Activated naive CD8-positive, alpha-beta T cell treated with anti-CD3 and anti-CD28 coated beads, Interleukin-2, amount 50 U/mL, for 24 hours (primary cell): Measurements from ENCODE around the gene SEMA5A.

Experiments used
- ATAC-seq: fragments of 150-1000 bp; cut with Tn5 transposase; one replicate; pipeline ENCODE4 v1.10.0; 2021
- DNase-seq: peaks from one replicate; pipeline ENCODE4 v3.0.0; 2021
- H3K27ac Mint-ChIP-seq: one replicate; pipeline ENCODE4 v1.8.0; 2021; ENCODE audit warnings: mild to moderate bottlenecking, mixed read lengths
- H3K27me3 Mint-ChIP-seq: one replicate; pipeline ENCODE4 v1.8.0; 2021; ENCODE audit warnings: mixed read lengths
- H3K36me3 Mint-ChIP-seq: one replicate; pipeline ENCODE4 v1.8.0; 2021; ENCODE audit warnings: low read depth, mixed read lengths
- H3K4me1 Mint-ChIP-seq: one replicate; pipeline ENCODE4 v1.8.0; 2021; ENCODE audit warnings: mixed read lengths
- H3K4me3 Mint-ChIP-seq: one replicate; pipeline ENCODE4 v1.8.0; 2021; ENCODE audit warnings: mild to moderate bottlenecking, moderate library complexity, mixed read lengths
- H3K9me3 Mint-ChIP-seq: one replicate; pipeline ENCODE4 v1.8.0; 2021; ENCODE audit warnings: mixed read lengths

The SEMA5A gene

DNA sequence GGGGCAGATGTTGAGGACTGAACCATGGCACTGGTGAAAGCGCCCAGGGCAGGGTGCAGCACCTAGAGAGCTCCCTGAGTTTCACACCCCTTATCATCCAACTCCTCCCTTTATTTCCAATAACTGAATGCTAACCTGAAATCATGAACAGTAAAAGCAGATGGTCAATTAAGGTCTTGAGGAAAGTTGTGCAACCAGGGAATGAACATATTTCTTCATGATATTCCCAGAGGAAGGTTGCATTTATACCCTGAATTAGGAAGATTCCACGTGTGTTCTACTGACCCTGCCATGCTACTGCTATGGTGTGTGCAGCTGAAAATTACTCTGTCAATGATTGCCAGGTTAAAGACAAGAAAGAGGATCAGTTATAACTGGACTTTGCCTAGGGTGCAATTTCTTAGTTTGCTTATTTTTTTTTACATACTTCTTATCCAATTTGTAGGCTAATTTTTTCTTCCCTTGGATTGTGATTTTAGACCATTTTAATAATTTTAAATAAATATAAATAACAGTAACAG, 319.8 kb downstream of the SEMA5A start:
- Mint-ChIP-seq H3K36me3 (no peaks in the 10 kb centered on the region), H3K4me1 (no peaks in the 10 kb centered on the region), H3K27ac (no peak overlapping the region), H3K9me3 (peaks cover 16% of the 10 kb centered on the region), H3K4me3 (no peak overlapping the region), H3K27me3 (no peaks in the 10 kb centered on the region)
- DNase-seq = no peak
- ATAC-seq = no peak

DNA sequence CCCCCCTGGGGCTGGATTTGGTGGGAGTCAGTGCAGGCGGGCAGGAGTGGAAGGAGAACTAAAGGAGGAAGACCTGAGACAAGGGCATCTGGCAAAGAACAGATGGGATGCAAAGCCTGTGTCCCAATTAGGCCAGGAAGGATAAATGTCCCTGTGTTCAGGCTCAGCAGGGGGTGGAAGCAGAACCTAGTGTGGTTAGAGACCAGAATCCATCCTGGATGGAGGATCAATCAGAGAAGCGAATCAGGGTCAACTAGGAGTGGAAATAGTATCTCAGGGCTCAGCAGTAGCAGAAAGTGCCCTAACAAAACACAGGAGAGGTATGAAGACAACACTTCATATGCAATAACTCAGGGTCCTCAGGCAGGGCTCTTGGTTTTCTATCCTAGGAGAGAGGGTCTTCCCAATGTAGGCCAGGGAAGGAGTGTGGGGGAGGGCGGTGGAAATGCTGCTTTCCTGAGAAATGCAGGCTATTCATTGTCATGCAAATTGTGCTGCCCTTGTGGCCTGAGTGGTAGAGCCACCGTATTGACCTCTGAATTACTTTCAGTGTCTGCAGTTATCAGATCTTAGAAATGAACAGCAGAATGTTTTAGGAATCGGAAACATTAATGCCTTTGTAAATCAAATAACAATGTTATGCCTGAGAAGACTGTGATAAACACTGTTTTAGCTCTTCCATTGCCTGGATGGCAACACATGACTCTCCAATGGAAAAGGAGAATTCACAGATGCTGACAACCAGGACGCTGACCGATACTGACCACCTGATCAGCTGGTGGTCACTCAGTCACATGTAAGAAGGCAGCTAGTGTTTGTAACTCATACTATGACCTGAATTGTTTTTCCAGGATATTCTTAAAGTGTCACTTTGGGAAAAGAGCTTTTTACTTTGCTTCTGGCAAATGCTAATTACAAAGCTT, 323.6 kb downstream of the SEMA5A start:
- ATAC-seq (no peak), DNase-seq (no peak)
- H3K9me3 Mint-ChIP-seq = peaks cover 3% of the 10 kb centered on the region
- H3K27ac Mint-ChIP-seq = no peak overlapping the region
- H3K4me3 Mint-ChIP-seq = no peak overlapping the region
- H3K4me1 Mint-ChIP-seq = no peaks in the 10 kb centered on the region
- no peaks in the 10 kb centered on the region for H3K27me3 Mint-ChIP-seq
- no peaks in the 10 kb centered on the region for H3K36me3 Mint-ChIP-seq

DNA sequence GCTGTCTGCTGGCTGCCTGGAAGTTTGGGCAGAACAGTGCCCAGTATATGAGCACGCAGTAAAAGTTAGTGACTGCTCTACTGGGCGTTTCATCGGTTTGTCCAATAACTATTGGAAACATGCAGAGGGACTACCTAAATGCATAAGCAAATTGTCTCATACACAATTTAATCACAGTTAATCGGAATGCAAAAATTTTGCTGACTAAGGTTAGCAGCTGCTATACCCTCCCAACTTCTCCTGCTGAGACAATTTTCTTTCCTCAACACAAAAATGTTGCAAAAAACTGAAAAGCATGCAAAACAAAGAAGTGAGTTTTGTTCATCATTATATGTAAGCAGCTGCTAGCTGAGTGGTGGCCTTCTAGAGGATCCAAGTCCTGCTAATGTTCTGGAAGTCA, 327.5 kb downstream of the SEMA5A start:
- no peak overlapping the region for H3K27ac Mint-ChIP-seq
- H3K9me3 Mint-ChIP-seq = no peaks in the 10 kb centered on the region
- no peaks in the 10 kb centered on the region for H3K4me1 Mint-ChIP-seq

DNA sequence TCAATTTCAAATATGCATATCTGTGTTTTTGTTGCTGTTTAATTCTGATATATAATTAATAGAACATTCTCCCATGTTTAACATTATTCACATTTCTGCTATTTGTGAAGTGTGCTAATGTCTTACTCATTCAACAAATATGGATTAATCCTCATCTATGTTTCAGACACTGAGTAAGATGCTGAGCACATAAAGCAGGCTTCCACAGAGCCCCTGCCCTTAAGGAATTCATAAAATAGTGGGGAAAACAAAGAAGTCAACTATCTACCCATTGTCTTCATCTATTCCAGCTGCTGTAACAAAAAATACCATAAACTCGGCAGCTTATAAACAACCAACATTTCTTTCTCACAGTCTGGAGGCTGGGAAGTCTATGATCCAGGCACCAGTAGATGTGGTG, 333.3 kb downstream of the SEMA5A start:
- no peak overlapping the region for H3K4me3 Mint-ChIP-seq
- no peaks in the 10 kb centered on the region for H3K36me3 Mint-ChIP-seq
- peaks cover 4% of the 10 kb centered on the region for H3K27me3 Mint-ChIP-seq
- H3K9me3 Mint-ChIP-seq = no peaks in the 10 kb centered on the region
- no peak overlapping the region for H3K27ac Mint-ChIP-seq
- ATAC-seq (no peak), DNase-seq (no peak)
- no peaks in the 10 kb centered on the region for H3K4me1 Mint-ChIP-seq

More for the DNA sequence above, 327.5 kb downstream of the SEMA5A start:
- no peak overlapping the region for H3K4me3 Mint-ChIP-seq
- H3K36me3 Mint-ChIP-seq = no peaks in the 10 kb centered on the region
- H3K27me3 Mint-ChIP-seq = no peaks in the 10 kb centered on the region
- ATAC-seq = no peak
- DNase-seq = no peak

DNA sequence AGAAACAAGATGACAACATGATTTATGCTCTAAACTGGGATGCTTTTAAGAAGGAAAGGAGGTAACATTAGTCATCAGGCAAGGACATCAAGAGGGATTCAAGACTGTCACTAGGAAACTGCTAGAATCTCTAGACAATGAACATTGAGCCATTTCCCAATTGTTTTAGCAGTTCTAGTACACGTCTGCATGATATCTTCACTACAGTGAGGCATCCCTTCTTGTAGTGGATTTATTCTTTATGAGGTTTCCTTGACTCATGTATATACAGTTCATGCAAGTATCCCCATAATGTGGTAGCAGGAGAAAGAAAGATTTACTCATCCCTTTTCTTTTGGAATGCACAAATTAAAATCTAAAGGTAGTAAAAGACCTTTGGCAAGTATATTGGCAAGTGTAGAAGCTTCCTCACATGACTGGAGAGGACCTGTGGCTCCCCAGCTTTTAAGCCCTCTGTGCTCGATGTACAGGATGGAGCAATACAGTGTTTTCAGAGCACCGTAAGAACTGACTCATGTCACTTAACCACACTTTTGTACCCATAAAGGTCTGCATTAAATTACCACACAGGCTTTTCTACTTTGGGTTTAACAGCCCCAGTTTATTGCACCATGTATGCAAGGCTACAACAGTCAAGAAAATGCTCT, 335.9 kb downstream of the SEMA5A start:
- no peaks in the 10 kb centered on the region for H3K9me3 Mint-ChIP-seq
- H3K4me3 Mint-ChIP-seq = no peak overlapping the region
- ATAC-seq (no peak), DNase-seq (no peak)
- no peaks in the 10 kb centered on the region for H3K36me3 Mint-ChIP-seq
- H3K27ac Mint-ChIP-seq = no peak overlapping the region
- no peaks in the 10 kb centered on the region for H3K4me1 Mint-ChIP-seq
- peaks cover 4% of the 10 kb centered on the region for H3K27me3 Mint-ChIP-seq

DNA sequence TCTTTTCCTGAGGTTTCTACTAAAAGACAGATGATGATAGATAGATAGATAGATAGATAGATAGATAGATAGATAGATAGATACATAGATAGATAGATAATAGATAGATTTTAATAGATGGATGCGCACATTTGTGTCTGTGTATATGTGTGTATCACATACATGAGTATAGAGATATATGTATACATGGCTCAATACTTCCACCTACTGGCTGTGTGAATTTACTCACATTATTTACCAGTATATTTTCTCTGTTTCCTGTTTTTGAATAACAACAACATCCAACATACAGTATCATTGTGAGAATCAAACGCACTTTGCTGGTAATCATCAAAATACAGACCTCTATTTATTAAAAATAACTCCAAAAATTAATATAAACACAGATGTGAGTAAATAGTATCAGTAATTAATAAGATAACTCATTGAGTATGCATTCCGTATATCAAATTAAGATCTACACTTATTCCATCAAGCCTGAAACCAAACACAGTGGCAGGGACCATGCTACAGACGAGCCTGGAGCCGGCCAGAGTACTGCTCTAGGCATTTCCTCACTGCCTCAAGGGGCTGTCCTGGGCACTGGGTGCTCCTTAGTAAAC, 338.0 kb downstream of the SEMA5A start:
- no peak for DNase-seq
- Mint-ChIP-seq H3K27me3 (peaks cover 4% of the 10 kb centered on the region), H3K4me3 (no peak overlapping the region), H3K4me1 (no peaks in the 10 kb centered on the region), H3K27ac (no peak overlapping the region), H3K36me3 (no peaks in the 10 kb centered on the region), H3K9me3 (no peaks in the 10 kb centered on the region)
- ATAC-seq = no peak

DNA sequence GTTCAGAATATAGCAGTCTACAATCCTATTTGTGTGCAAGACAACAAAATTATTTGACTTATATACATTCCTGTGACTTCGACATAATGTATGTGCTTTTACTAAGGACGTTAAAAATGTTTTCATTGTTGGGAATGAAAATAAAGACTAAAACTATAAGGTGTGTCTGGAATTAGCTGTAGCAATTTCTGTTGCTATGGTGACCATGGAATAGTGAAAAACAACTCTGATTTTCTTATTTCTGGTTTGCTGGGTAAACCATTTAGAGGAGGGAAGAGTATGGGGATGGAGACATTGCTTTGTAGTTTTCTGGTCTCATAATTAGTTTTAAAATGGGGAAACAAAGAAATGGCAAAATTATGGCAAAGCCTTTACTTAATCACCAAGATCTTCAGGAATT, 343.2 kb downstream of the SEMA5A start:
- Mint-ChIP-seq H3K4me1 (no peaks in the 10 kb centered on the region), H3K27ac (no peak overlapping the region), H3K36me3 (no peaks in the 10 kb centered on the region), H3K27me3 (no peaks in the 10 kb centered on the region), H3K9me3 (no peaks in the 10 kb centered on the region), H3K4me3 (no peak overlapping the region)
- no peak for DNase-seq
- ATAC-seq = no peak

DNA sequence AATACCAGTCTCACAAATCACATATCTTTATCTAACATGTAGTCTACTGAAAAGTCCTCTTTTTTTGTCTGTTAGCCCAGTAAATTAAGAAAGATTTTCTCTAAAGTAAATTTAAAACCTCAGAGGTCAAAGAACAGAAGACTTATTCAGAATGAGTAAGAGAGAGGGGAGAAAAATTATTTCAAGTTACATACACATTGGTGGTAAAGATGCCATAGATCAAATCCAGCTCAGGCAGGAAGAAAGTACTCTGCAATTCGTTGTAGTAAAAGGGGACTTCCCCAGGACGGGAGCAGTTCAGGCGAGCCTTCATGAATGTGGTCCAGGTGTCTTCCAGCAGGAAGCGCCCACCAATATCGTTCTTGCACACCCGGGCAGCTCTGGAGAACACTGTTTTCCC, 344.1 kb downstream of the SEMA5A start:
- DNase-seq (no peak), ATAC-seq (no peak)
- Mint-ChIP-seq H3K27me3 (no peaks in the 10 kb centered on the region), H3K4me1 (no peaks in the 10 kb centered on the region), H3K9me3 (no peaks in the 10 kb centered on the region), H3K27ac (no peak overlapping the region), H3K36me3 (no peaks in the 10 kb centered on the region), H3K4me3 (no peak overlapping the region)

DNA sequence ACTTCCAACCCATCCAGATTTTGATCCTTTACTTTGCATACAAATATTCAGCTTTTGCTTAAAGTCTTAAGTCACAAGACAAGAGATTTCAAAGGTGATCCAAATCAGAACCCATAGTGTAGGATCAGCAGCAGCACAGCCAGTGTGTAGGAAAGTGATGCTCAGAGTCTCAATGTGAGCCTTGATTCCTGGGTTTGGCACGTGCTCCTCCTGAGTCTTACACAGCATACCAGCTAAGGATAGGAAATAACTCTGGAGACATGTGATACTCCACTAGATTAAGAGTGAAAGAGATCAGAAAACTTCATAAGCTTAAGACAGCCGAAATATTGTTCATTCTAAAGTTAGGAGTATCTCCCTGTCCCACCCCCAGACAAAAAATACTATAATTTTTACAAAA, 344.9 kb downstream of the SEMA5A start:
- ATAC-seq (no peak), DNase-seq (no peak)
- H3K4me1 Mint-ChIP-seq = no peaks in the 10 kb centered on the region
- H3K27ac Mint-ChIP-seq = no peak overlapping the region
- H3K36me3 Mint-ChIP-seq = no peaks in the 10 kb centered on the region
- no peaks in the 10 kb centered on the region for H3K27me3 Mint-ChIP-seq
- H3K9me3 Mint-ChIP-seq = no peaks in the 10 kb centered on the region
- no peak overlapping the region for H3K4me3 Mint-ChIP-seq

DNA sequence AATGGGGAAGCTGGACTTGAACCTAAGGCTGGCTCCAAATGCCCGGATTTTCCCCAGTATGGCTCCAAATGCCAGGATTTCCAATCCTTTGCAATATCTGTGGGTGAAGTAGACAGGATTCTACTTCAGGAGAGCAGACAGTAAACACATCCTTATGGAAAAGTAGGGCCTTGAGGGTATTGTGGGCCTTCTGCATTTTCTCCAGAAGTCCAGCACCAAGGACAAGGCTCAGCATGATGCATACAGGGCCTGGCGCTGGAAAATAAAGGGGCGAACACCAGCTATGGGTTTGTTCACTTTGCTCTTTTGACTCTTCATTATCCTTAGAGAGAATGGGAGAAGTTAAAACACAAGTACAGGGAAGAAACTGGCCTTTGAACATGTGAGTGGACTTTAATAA, 347.5 kb downstream of the SEMA5A start:
- H3K36me3 Mint-ChIP-seq = no peaks in the 10 kb centered on the region
- no peak for DNase-seq
- no peak for ATAC-seq
- H3K4me3 Mint-ChIP-seq = no peak overlapping the region
- no peaks in the 10 kb centered on the region for H3K4me1 Mint-ChIP-seq
- no peaks in the 10 kb centered on the region for H3K9me3 Mint-ChIP-seq
- no peak overlapping the region for H3K27ac Mint-ChIP-seq
- no peaks in the 10 kb centered on the region for H3K27me3 Mint-ChIP-seq

DNA sequence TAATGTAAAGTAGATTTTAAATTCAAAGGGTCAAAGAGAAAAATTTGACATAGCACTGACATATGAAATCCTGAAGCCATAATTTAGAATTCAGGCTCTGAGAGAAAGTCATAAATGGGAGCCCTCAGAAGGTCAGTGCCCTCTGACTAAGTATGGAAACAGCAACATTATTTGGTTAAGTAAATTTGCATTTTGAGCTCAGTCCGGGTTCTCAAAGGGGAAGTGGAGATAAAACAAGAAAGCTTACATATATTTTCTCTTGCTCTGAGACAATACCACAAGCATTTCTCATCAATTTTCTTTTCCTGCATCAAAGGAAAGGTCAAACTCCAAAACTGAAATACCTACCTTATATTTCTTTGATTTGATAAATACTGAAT, 348.0 kb downstream of the SEMA5A start:
- H3K36me3 Mint-ChIP-seq = no peaks in the 10 kb centered on the region
- H3K9me3 Mint-ChIP-seq = no peaks in the 10 kb centered on the region
- DNase-seq (no peak), ATAC-seq (no peak)
- H3K4me3 Mint-ChIP-seq = no peak overlapping the region
- no peaks in the 10 kb centered on the region for H3K4me1 Mint-ChIP-seq
- no peak overlapping the region for H3K27ac Mint-ChIP-seq
- no peaks in the 10 kb centered on the region for H3K27me3 Mint-ChIP-seq

DNA sequence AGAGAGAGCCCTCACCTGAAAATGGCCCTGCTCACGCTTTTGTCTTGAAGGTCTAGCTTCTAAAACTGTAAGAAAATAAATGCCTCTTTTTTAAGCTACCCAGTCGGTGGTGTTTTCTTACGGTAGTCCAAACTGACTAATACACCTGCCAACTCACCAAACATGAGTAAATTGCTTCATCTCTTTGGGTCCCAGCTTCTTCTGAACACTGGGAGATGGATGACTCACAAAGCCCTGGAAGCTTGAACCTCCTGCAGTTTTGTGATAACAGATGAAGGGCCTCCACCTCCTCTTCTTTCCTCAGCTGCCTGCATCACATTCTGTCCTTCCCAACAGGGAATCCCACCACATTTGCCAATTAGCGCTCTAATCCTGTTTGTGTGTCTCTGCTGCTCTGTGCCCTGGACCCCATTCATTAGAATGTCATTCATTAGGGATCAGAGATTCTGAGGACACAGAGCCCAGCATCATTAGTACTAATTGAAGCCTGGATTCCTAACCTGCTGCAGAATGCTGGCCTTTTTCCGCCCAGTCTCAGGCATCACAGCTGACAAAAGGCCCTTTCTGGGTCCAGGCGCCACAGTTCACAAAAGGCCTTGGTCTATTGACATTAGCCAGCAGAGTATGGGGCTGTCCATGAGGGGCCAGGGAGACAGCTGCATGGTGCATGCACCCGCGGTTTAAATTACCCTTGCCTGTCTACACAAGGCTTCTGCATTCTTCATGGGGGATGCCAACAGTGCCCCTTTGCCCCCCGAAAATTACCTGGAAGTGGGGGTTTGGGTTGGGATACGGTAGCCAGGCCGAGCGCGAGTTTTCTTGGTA, 349.3 kb downstream of the SEMA5A start:
- H3K4me3 Mint-ChIP-seq = no peak overlapping the region
- H3K4me1 Mint-ChIP-seq = no peaks in the 10 kb centered on the region

DNA sequence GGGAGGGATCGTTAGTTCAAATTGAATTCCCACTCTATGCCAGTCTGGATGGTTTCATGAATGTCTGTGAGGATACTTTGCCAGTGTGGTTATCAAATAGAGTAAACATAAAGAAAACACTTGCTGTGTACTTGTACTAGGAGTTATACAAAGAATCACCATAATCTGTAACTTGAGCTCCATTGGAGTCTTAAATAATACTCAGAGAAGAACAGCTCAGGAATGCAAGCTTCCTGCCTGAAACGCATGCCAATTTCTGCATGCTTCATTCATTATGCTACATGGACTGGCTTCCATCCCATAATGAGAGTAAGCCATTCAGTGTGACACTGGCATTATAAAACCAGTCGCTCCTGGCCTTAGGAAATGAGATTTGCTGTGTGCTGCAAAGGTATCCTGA, 351.4 kb downstream of the SEMA5A start:
- Mint-ChIP-seq H3K36me3 (no peaks in the 10 kb centered on the region), H3K27me3 (no peaks in the 10 kb centered on the region), H3K4me1 (no peaks in the 10 kb centered on the region), H3K27ac (no peak overlapping the region), H3K4me3 (no peak overlapping the region), H3K9me3 (no peaks in the 10 kb centered on the region)
- no peak for DNase-seq
- ATAC-seq = no peak

More for the DNA sequence above, 349.3 kb downstream of the SEMA5A start:
- Mint-ChIP-seq H3K27ac (no peak overlapping the region), H3K9me3 (no peaks in the 10 kb centered on the region), H3K36me3 (no peaks in the 10 kb centered on the region), H3K27me3 (no peaks in the 10 kb centered on the region)
- DNase-seq (no peak), ATAC-seq (no peak)

DNA sequence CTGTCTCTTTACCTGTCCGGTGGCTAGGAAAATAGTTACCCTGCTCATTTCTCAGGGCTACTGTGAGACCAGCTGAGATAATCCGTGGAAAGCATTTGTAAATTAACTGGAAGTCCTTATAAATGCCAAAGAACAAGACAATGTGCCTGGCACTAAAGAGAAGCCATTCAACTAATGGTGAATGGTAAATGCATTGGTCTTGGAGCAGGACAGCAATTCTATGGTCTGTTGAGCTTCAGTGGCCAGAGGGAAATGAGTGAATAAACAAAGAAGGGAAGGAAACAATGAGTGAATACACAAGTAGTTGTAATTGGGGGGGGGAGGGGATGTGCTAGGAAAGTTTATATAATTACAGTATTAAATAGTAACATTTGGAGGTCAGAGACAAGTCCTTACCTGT, 353.6 kb downstream of the SEMA5A start:
- no peaks in the 10 kb centered on the region for H3K9me3 Mint-ChIP-seq
- no peaks in the 10 kb centered on the region for H3K27me3 Mint-ChIP-seq
- no peak overlapping the region for H3K4me3 Mint-ChIP-seq
- H3K36me3 Mint-ChIP-seq = no peaks in the 10 kb centered on the region
- no peaks in the 10 kb centered on the region for H3K4me1 Mint-ChIP-seq
- H3K27ac Mint-ChIP-seq = no peak overlapping the region
- DNase-seq (no peak), ATAC-seq (no peak)
